MG63 (cell line): Measurements from ENCODE around the gene DUOXA1. TPM values are rescaled to one million over a fixed set of nuclear protein-coding genes. Genes with fewer than 3 reads are reported as not detected.

Source experiments
- DNase-seq: peaks from one replicate; pipeline ENCODE4 v3.0.0-alpha.2; 2020
- H3K27me3 ChIP-seq: fragments of 250-450 bp; sonication (Bioruptor Pico); 2 replicates; pipeline ENCODE4 v1.5.1; 2020; ENCODE audit warnings: mild to moderate bottlenecking, moderate library complexity
- H3K36me3 ChIP-seq: fragments of 250-450 bp; sonication (Bioruptor Pico); 2 replicates; pipeline ENCODE4 v1.5.1; 2020; ENCODE audit warnings: mild to moderate bottlenecking, moderate library complexity
- H3K4me3 ChIP-seq: fragments of 250-450 bp; sonication (Bioruptor Pico); 2 replicates; pipeline ENCODE4 v1.5.1; 2020; ENCODE audit warnings: mild to moderate bottlenecking, moderate library complexity
- H3K9me3 ChIP-seq: fragments of 250-450 bp; sonication (Bioruptor Pico); 2 replicates; pipeline ENCODE4 v1.5.1; 2020; ENCODE audit warnings: mild to moderate bottlenecking, moderate library complexity
- total RNA-seq: library from RNA; depleted of rRNA; stranded (reverse); fragments of >200 nt; shearing (Covaris generic); gene quantifications from 2 replicates; pipeline ENCODE4 v1.2.3, GENCODE V29; 2014; ENCODE audit warnings: low replicate concordance; rRNA removed

The DUOXA1 gene, protein sequence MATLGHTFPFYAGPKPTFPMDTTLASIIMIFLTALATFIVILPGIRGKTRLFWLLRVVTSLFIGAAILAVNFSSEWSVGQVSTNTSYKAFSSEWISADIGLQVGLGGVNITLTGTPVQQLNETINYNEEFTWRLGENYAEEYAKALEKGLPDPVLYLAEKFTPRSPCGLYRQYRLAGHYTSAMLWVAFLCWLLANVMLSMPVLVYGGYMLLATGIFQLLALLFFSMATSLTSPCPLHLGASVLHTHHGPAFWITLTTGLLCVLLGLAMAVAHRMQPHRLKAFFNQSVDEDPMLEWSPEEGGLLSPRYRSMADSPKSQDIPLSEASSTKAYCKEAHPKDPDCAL
- total RNA-seq = not detected in 2 replicates

DNA sequence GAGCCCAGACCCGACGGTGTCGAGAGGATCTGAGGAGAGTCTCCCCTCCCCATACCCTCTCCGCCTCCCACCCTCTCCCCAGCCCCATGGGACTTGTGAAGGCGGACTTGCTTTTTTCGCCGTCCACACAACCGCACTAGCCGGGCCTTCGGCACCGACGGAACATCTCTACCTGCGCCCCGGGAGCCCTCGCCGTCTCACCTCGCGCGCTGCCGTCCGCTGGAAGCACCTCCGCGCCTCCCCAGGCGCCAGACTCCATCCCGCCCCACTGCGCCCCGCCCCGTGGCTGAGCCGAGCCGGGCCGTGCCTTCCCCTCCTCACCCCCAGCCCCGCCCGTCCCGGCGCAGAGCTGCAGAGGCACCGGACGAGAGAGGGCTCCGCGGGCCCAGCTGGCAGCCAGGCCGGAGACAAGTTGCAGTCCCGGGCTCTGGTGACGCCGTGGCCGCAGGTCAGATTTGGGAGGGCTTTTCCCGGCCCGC, at the start of gene DUOXA1, which contains the start of gene DUOX1:
DUOXA1 (minus strand) TSS at position 229 of the 479 bp plus-strand sequence. CDS start 6,865 bp downstream, outside the sequence.
DUOX1 (plus strand) TSS at position 344 of the 479 bp plus-strand sequence. CDS start 1,973 bp downstream, outside the sequence.
- peaks cover 2% of the 10 kb centered on the region; the same call in 1 of the 2 replicates for H3K27me3 ChIP-seq
- no peaks in the 10 kb centered on the region for H3K36me3 ChIP-seq
- DNase-seq = no peak
- no peak within 1 kb of the TSS for H3K4me3 ChIP-seq
- H3K9me3 ChIP-seq = no peaks in the 10 kb centered on the region

DNA sequence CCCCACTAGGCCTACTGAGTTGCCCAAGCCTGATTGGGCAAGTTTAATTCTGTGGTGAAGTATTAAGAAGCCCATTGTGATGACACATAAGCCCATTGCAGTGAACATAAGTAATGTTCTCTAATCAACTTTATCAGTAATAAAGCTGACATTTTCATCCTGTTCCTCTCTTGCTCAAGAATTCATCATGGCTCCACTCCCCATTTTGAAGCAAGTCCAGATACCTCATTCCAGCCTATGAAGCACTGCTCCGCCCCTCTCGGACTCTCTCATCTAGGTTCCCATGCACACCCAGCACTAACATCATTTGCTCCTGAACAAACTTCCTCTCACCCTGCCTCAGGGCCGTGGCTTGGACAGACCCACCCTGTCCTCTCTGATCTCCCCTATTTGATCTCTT, 47.6 kb upstream of the DUOXA1 start:
- DNase-seq = no peak
- Histone ChIP-seq H3K9me3 (no peaks in the 10 kb centered on the region), H3K4me3 (no peak overlapping the region), H3K36me3 (no peaks in the 10 kb centered on the region), H3K27me3 (no peaks in the 10 kb centered on the region)

DNA sequence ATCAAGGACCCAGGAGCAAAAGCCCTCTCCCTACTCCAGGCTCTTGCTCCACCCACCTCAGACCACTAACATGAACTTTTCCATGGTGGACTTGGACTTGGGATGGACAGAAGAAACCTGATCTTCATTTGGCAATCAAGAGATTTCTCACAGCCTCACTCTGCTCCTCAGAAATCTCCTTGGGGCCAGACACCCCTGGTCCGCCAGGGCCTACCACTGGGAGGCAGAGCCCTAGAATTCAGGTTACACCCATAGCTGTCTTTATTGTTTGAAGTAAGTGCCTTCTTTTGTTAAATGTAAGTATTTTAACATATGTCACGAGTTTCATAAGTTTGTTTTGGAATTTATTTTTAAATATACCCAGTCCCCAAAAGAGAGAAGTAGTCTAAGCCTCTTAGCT, 44.9 kb upstream of the DUOXA1 start:
- DNase-seq = no peak
- H3K9me3 ChIP-seq = no peaks in the 10 kb centered on the region
- no peaks in the 10 kb centered on the region for H3K36me3 ChIP-seq
- H3K4me3 ChIP-seq = no peak overlapping the region
- no peaks in the 10 kb centered on the region for H3K27me3 ChIP-seq

DNA sequence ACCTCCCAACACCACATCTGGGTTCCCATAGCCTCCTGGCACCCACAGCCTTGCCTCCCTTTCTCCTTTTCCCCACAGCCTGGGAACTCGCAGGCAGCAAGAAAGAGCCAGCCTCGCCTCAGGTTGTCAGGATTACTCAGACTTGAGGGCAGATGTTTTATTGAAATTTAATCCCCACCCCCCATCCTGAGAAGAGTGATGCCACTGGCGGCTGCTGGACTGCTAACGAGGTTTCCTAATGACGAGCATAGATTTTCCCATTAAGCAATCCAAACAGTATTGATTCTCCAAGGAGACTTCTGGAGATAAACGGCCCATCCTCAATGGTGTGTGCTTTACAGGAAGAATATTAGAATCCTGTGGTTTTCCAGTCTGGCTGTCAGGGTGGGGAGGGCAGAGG, 44.4 kb upstream of the DUOXA1 start:
- no peak for DNase-seq
- Histone ChIP-seq H3K9me3 (no peaks in the 10 kb centered on the region), H3K27me3 (no peaks in the 10 kb centered on the region), H3K4me3 (no peak overlapping the region), H3K36me3 (no peaks in the 10 kb centered on the region)

DNA sequence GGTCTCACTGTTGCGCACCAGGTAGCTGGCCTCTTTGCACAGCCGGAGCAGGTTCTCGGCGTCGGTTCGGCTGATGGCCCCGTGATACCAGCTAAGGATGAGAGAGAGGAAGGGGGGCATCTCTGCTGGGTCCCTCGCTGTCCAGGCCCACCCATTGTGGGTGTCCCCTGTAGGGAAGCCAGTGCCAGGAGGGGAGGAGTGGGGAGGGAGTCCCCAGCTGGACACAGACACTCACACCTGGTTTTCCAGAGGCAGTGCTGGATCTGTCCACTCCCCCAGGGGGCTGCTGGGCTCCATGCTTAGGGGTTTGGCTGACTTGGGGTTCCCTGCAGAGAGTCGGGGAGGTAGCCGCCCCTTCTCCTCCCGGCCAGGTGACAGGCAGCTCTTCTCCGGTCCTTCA, 42.2 kb upstream of the DUOXA1 start:
- Histone ChIP-seq H3K36me3 (no peaks in the 10 kb centered on the region), H3K9me3 (no peaks in the 10 kb centered on the region), H3K4me3 (no peak overlapping the region), H3K27me3 (no peaks in the 10 kb centered on the region)
- no peak for DNase-seq

DNA sequence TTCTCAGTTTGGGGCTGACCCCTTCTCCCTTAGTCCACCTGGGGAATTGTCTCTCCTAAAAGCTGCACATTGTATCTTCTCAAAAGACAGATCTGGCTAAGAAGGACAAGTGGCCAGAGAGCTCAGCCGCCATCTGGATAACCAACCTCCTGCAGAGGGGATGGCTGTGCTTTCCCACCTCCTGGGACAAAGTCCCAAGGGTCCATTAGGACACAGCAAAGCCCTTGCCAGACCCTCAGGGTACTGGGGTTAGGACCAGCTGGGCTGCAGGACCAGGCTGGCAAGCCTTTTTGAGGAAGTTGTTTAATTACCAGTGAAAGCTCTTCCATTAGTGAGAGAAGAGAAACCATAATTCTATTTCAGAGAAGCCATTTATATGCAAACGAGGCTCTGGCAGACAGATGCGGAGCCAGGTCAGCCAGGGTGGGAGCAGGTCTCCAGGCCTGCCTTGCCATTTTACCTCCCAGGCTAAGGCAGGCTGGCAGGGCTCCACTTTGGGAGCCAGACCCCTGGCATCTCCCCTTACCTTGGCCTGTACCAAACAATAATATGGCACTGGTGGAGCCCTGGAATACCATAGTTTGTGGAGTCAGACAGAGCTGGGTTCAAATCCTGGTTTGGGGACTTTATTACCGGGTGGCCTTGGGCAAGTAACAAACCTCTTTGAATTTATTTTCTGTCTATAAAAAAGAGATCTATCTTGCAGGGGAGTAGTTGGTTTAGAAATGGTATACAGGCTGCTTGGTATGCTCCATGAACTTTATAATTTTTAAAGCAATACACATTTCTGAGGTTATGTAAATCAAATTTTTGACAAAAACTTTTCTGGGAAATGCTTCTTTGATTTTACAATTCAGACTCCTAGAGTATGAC, 40.2 kb upstream of the DUOXA1 start:
- H3K9me3 ChIP-seq = no peaks in the 10 kb centered on the region
- no peaks in the 10 kb centered on the region for H3K36me3 ChIP-seq
- no peaks in the 10 kb centered on the region for H3K27me3 ChIP-seq
- no peak for DNase-seq
- H3K4me3 ChIP-seq = no peak overlapping the region

DNA sequence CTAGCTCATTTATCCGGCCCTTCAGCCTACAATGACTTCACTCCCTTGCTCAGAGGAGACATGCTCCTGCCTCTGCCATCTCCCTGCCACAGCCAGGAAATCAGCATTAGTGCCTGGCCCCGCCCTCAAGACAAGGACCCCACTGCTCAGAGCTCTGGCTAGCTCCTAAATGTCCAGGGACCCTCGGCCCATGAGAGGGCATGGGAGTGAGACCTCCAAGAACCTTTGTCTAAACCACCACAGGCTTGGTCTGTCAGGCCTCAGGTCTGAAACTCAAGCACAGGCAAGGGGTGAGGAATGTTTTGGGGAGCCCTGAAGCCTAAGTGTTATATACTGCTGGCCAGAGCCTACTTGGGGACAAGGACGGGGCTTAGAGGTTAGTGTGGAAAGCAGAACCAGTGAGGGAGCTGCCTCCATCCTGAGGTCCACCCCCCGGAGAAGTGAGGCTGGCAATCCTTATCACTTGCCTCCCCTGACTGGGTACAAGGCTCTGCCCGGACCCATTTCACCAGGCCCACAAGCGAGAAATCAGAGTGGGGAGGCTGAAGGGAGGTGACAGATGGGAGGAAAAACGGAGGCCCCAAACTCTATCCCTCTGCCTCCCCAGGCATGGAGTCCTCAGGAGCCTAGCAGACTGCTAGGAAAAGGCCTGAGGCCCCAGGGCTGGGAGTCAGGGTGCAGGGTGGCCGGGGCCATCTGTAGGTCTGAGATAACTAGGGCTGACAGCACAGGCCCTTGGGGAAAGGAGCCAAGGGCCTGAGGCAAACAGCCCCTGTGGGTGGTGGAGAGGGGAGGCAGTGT, 39.3 kb upstream of the DUOXA1 start:
- H3K27me3 ChIP-seq = no peaks in the 10 kb centered on the region
- no peak overlapping the region for H3K4me3 ChIP-seq
- H3K9me3 ChIP-seq = no peaks in the 10 kb centered on the region
- DNase-seq = no peak
- no peaks in the 10 kb centered on the region for H3K36me3 ChIP-seq

DNA sequence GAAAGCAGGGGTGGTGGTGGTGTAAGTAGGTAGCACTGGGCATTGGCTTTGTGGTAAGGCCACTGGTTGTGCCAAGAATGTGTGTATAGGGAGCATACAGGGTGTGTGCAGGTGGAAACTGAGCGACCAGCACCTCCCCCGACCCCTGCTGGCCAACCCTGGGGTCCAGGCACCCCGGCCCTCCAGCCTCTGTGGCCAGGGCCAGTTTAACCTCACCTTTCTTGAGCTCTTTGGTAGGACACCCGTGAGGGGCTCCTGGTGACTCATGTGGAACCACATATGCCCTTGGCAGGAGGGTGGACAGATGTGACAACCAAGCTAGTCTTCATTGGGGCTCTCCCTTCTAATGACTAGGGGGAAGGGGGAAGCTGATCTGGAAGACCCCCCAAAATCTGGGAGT, 38.6 kb upstream of the DUOXA1 start:
- Histone ChIP-seq H3K9me3 (no peaks in the 10 kb centered on the region), H3K36me3 (no peaks in the 10 kb centered on the region), H3K4me3 (no peak overlapping the region), H3K27me3 (no peaks in the 10 kb centered on the region)
- no peak for DNase-seq

DNA sequence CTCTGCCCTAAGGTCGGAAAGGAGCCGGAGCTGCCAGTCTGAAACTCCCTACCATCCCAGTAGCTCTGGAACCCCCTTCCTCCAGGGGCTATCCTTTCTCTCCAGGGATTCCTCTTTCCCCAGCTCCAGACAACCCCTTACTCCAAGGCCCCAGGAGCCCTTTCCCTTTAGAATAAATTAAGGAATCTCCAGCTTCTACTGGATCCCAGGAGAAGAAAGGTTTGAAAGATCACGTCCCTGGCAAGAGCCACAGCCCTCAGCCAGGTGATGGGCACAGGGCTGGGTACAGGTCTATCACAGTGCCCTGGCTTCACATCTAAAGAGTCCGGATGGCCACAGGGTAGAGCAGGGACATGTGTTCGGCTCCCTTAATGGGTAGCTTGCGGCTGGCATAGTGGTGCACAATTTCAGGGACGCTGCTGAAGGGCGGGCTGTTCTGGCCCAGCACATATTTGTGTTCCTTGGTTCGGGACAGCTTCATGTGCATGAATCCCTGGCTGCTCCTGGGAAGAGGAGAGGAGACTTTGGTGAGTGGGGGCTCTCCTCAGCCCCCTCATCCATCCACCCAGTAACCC, 38.0 kb upstream of the DUOXA1 start:
- no peaks in the 10 kb centered on the region for H3K27me3 ChIP-seq
- no peak for DNase-seq
- H3K36me3 ChIP-seq = no peaks in the 10 kb centered on the region
- no peaks in the 10 kb centered on the region for H3K9me3 ChIP-seq
- peak overlapping the region; percentile 58 for H3K4me3 ChIP-seq

DNA sequence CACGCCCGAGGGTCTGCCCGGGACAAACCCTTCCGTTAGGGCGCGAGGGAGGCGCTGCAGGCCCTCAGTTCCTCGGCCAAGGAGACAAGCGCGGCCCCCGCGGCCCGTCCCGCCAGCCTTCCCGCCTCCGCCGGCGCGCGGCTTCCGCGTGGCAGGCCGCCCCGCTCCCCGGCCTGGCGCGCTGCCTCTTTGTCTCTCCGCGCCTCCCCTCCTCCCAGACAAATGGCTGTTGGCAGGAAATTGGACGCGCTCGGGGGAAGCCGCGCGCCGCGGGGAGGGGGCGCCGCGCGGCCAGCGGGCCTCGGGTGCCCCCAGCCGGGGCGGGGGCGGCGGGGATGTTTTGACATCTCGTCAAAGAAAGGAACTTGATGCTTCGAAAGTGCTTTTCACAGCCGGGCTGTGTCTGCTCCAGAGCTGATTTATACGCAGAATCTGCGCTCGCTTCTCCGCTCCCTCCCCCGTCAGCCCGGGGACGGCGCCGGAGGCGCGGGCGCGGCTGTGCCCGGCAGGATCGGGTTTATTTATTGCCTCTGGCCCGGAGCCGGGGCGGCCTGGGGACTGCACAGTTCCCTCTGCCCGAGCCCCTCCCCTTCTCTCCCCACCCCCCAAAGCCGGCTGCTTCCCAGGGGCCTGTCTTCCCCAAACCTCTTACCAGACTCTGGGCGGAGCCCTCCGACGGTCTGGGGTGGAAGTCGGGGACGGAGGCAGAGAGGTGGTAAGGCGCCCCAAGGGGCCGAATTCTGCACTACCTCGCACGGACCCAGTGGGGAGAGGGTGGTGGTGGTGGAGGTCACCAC, 37.4 kb upstream of the DUOXA1 start:
- Histone ChIP-seq H3K27me3 (no peaks in the 10 kb centered on the region), H3K9me3 (no peaks in the 10 kb centered on the region), H3K36me3 (no peaks in the 10 kb centered on the region), H3K4me3 (peak overlapping the region; percentile 58)
- peak; percentile 94 for DNase-seq

DNA sequence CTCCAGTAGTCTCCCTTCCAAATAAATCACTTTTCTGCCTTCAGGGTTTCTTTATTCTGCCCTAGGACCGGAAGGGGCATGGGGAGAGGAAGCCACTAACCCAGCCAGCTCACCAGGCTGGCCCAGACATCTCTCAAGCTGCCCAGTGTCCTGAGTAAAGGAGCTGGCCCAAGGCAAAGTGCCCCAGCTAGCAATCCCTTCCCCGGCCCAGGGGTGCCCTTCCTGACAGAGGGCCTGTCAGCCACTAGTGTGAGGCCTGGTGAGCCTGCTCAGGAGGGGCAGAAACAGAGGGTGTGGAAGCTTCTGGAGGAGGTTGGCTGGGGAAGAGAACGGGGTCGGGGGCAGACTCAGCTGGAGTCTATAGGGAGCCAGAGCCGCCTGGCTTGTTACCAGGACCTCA, 35.9 kb upstream of the DUOXA1 start:
- Histone ChIP-seq H3K36me3 (no peaks in the 10 kb centered on the region), H3K27me3 (no peaks in the 10 kb centered on the region), H3K4me3 (no peak overlapping the region), H3K9me3 (no peaks in the 10 kb centered on the region)
- DNase-seq = no peak

DNA sequence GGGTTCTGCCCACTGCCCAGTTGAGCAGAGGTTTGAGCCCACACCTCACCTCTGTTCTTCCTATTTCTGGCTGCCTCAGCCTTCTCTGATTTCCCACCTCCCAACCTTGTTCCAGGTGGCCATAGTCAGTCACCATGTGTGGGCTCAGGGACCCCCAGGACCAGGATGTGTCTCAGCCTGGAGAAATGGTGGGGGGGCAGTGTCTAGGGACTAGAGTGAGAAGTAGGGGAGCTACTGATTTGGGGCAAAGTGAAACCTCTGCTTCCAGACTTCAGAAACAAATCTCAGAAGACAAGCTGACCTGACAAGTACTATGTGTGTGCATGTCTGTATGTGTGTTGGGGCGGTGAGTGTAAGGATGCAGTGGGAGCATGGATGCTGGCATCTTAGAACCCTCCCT, 35.2 kb upstream of the DUOXA1 start:
- no peak for DNase-seq
- Histone ChIP-seq H3K27me3 (no peaks in the 10 kb centered on the region), H3K36me3 (no peaks in the 10 kb centered on the region), H3K9me3 (no peaks in the 10 kb centered on the region), H3K4me3 (no peak overlapping the region)

DNA sequence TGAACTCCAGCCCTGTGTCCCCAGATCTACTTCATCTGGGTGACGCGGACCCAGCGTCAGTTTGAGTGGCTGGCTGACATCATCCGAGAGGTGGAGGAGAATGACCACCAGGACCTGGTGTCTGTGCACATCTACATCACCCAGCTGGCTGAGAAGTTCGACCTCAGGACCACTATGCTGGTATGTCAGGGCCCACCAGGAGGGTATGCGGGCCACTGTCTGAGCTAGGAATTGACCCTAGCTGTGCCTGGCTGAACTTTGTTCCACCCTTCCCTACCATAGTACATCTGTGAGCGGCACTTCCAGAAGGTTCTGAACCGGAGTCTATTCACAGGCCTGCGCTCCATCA, 33.8 kb upstream of the DUOXA1 start:
- no peak overlapping the region for H3K4me3 ChIP-seq
- no peaks in the 10 kb centered on the region for H3K36me3 ChIP-seq
- no peaks in the 10 kb centered on the region for H3K27me3 ChIP-seq
- no peaks in the 10 kb centered on the region for H3K9me3 ChIP-seq
- DNase-seq = no peak

DNA sequence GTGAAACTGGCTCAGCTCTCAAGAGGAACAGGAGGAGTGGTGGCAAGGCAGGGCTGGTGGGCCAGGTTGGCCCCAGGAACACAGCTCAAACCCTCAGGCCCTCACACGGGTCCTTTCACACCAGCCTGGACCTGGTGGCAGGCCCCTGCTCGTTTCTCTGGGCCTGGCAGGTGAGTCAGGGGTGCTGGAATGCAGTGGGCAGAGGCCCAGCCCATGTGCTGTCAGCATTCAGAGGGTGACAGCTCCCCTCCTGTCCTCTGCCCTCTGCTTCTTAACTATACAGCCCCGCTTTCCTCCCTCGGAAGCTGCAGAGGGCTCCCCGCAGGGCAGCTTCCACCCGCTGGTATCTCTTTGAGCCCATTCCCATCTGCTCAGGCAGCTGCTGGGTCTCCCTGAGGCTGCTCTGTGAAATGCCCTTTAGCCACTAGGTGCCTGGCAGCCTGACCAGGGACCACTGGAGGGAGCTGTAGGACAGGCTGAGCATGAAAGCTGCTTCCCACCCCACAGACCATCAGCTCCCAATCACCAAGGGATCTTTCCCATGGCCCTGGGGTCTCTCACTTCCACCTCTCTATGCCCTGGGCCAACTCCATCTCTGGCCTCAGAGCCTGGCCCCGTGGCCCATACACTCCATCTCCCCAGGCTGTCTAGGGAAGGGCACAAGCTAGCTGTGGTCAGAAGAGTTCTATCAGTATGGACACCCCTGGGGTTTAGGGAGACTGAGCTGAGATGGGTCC, 33.3 kb upstream of the DUOXA1 start:
- Histone ChIP-seq H3K9me3 (no peaks in the 10 kb centered on the region), H3K27me3 (no peaks in the 10 kb centered on the region)

DNA sequence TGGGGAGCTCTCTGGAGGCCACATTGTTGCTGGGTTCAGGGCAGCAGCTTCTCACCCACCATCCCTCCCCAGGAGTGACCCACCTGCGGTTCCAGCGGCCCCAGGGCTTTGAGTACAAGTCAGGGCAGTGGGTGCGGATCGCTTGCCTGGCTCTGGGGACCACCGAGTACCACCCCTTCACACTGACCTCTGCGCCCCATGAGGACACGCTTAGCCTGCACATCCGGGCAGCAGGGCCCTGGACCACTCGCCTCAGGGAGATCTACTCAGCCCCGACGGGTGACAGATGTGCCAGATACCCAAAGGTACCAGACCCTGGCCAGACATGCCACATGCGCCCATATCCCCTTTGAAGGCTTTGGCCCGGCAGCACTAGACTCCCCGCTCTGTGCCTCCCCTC, 32.0 kb upstream of the DUOXA1 start:
- no peak for DNase-seq
- no peak overlapping the region for H3K4me3 ChIP-seq
- no peaks in the 10 kb centered on the region for H3K9me3 ChIP-seq
- H3K27me3 ChIP-seq = no peaks in the 10 kb centered on the region
- H3K36me3 ChIP-seq = no peaks in the 10 kb centered on the region

More for the DNA sequence above, 33.3 kb upstream of the DUOXA1 start:
- peak; percentile 82 for DNase-seq
- no peak overlapping the region for H3K4me3 ChIP-seq
- H3K36me3 ChIP-seq = no peaks in the 10 kb centered on the region
